NCI-H82 (cell line): Measurements from ENCODE around the gene CCDC33.
"Not testable (repeated sequence)": the region's sequence is repeated elsewhere in the genome, so short reads cannot be mapped to it uniquely, and the experiment has no call there.

Source experiments
- DNase-seq: peaks from one replicate; lab custom pipeline; 2025; lab: John Stamatoyannopoulos, UW

Gene CCDC33

GRCh38 chr15:74334127-74334526 is 98.0 kb downstream of the CCDC33 start:
- no peak for DNase-seq

GRCh38 chr15:74335396-74335795 is 99.3 kb downstream of the CCDC33 start:
- DNase-seq = no peak

DNA sequence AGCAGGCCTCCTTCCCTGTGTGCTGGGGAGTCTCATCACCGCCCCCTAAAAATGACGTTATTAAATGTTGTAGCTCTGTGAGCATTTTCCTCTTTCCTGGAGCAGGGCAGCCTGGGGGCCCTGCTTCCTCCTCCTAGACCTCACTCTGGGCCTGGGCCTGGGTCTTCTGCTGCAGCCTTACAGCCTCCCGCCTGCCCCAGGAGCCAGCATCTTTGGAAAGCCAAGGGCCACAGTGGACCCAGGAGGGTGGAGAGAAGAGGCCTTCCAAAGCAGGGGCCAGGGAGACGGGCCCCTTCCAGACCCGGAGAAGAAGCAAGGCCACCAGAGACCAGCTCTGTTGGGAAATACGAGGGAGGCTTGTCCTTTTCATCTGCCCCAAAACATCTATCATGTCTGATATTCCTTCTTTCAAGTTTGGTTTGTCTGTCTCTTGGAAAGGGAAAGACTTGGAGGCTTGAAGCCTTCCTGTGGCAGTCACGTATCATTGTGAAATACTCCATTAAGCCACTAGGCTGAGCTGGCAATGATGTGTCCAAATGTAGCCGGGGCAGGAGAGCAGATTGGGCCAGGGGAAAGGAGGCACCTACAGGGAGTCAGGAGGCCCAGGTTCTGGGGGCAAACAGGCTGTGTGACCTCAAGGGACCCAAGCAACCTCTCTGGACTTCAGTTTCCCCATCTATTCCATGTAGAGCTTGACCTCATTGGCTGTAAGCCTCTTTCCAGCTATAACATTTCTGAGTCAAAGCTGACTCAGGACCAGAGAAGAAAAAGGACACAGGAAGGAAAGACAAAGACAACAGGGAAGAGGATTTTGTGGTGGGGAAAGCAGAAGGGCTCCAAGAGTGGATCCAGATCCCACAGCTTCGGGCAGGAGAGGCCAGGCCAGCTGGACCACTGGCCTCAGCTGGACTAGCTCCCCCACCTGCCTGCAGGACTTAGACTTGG is 100.2 kb downstream of the CCDC33 start:
- DNase-seq = no peak

GRCh38 chr15:74337146-74337545 is 101.0 kb downstream of the CCDC33 start:
- DNase-seq = no peak

- DNase-seq = no peak
Measured at GRCh38 chr15:74337607-74338211, 101.6 kb downstream of the CCDC33 start.

GRCh38 chr15:74338676-74339075 is 102.5 kb downstream of the CCDC33 start:
- DNase-seq = no peak

GRCh38 chr15:74339371-74339770 is 103.2 kb downstream of the CCDC33 start:
- no peak for DNase-seq

- no peak for DNase-seq
Measured at GRCh38 chr15:74340150-74340549, 104.0 kb downstream of the CCDC33 start.

GRCh38 chr15:74343127-74343796 is 107.1 kb downstream of the CCDC33 start:
- DNase-seq = no peak

- no peak for DNase-seq
Measured at GRCh38 chr15:74343797-74344127, 107.6 kb downstream of the CCDC33 start.

DNA sequence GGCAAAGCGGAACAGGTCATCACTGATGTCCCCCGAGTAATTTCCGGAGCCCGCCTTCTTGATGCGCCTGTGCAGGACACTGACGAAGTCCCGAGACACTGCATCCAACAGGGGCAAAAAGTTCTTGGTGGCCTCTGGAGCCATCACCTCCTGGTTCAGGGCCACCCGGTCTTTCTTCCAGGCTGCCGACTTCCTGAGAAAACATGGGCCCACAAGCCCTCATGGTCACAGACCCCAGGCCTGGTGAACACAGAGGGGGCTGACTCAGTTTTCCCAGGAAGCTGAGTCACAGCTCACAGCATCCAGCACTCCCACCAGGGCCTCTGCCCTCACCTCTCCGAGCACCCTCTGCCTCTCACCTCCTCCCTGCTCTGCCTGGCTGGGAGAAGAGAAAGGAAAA is 108.9 kb downstream of the CCDC33 start:
- no peak for DNase-seq

- DNase-seq = no peak
Measured at GRCh38 chr15:74347757-74348250, 111.7 kb downstream of the CCDC33 start.

GRCh38 chr15:74349241-74349778 is 113.2 kb downstream of the CCDC33 start:
- DNase-seq = no peak

DNA sequence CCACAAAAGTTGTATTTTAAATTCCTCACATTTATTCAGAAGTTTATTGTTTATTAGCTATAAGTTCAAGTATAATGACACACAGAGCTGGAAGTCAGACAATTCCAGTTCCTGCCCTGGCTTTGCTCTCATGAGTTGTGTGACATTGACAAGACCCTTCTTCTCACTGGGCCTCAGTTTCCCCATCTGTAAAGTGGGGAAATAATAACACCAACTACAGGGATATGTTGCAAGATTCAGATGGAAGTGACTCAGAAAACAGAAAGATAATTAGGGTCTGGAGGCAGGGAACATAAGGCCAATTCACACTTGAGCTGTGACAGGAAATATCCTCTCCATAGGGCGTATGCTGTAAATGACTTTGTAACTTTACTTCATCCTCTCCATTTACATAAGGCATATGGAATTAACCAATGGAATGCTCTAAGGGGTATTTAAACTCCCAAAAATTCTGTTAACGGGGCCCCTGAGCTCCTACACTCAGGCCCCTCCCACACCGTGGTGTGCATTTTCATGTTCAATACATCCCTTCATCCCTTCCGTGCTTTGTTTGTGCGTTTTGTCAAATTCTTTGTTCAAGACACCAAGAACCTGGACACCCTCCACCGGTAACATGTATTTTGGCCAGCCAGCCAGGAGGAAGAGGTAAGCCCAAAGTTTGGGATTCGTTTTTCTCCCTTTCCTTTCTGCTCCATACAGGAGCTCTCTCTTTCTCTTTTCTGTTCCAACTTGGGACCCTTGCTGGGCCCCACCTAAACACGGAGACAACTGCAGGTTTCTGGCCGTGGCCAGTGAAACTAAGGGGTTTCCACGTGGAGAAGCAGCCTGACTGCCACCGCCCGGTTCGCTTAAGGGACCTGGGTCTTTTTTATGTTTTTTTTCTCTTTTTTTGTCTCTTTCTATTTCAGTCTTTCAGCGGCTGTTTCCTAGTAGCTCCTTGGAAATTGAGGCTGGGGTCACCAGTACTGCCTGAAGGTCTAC is 114.5 kb downstream of the CCDC33 start:
- no peak for DNase-seq

GRCh38 chr15:74351670-74352069 is 115.5 kb downstream of the CCDC33 start:
- no peak for DNase-seq

- no peak for DNase-seq
Measured at GRCh38 chr15:74352393-74352910, 116.3 kb downstream of the CCDC33 start.

GRCh38 chr15:74353992-74354391 is 117.9 kb downstream of the CCDC33 start:
- DNase-seq = peak; percentile 30

GRCh38 chr15:74356050-74356449 is 119.9 kb downstream of the CCDC33 start:
- not testable (repeated sequence) for DNase-seq

DNA sequence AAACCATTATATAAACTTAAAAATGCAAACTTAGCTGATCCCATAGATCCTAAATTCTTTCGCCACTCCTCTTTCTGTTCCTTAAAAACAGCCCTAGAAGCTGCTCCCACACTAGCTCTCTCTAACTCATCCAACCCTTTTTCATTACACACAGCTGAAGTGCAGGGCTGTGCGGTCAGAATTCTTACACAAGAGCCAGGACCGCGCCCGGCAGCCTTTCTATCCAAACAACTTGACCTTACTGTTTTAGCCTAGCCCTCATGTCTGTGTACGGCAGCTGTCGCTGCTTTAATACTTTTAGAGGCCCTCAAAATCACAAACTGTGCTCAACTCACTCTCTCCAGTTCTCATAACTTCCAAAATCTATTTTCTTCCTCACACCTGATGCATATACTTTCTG is 121.4 kb downstream of the CCDC33 start:
- DNase-seq = not testable (repeated sequence)

GRCh38 chr15:74359376-74359775 is 123.2 kb downstream of the CCDC33 start:
- not testable (repeated sequence) for DNase-seq

DNA sequence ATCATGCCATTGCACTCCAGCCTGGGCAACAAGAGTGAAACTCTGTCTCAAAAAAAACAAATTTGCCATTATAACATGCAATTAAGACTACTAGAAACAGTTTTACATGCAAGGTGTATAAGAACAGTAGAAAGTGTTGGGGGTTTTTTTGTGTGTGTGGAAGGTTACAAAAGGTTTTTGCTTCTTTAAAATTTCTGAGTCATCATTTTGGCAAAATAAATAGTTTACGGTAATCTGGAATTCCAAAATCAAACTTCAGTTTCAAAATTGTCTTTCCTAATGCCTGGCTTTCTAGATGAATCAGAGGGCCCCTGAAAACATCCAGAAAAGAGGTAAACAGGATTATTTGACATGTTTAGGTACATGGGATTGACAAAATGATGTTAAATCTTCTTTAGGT is 124.7 kb downstream of the CCDC33 start:
- not testable (repeated sequence) for DNase-seq
